Left kidney (tissue), 2 donors: ENCODE measurements around the gene TMEM179. TPM values are rescaled to one million over a fixed set of nuclear protein-coding genes. Genes with fewer than 3 reads are reported as not detected.

Experiments used
- DNase-seq: peaks from one replicate; pipeline ENCODE4 v3.0.0-alpha.2; 2013
- polyA plus RNA-seq: library from polyadenylated mRNA; unstranded; fragments of 120-200 nt; gene quantifications from one replicate; pipeline ENCODE4 v1.2.1, GENCODE V29; 2013; ENCODE audit not compliant: insufficient read length

The TMEM179 gene
- polyA plus RNA-seq, 1 donor = 0.60 TPM

GRCh38 chr14:104544362-104544961, 60.1 kb downstream of the TMEM179 start:
- DNase-seq = no peak

DNA sequence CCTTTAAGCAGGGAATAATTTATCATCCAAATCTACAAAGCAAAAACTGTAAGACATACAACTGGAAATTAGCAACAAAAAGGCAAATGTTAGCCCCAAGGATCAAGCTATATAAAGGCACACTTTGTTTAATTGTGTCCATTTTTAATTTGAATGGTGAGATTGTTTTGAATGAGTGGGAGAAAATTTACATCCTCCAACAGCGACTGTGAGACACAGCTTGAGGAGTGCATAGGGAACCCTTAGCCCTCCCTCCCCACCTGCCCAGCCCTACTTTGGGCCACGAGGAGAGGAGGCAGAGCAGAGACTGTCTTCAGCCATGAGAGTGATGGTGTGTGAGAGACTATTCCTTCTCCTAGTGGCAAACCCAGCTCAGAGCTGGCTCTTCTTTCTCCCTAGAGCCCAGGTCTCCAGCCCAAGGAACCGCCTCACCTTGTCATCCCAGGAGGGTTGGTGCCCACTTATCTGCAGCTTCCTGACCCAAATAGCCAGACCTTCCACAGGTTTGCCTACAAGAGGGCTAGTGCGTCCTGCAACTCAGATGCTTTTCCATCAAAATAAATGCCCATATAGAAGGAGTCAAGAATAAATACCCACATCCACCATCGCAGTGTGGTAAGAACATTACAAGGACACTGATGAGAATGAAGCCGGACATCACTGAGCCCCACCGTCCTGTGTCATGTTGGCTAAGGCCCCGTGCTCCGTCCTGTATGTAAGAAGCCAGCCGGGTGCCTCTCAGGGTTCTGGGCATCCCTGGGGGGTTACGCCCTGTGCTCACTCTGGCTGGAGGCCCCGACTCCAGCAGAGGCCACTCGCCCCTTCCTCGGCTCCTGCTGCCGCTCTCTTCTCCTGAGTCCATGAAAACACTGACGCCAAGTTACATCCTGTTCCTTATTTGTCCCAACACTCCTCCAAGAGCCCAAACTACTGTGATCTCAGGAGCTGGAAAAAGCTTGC, 61.4 kb downstream of the TMEM179 start:
- DNase-seq = no peak

- DNase-seq = no peak
Measured at GRCh38 chr14:104541905-104542465, 62.6 kb downstream of the TMEM179 start.

Other genes starting within 250 kb of the TMEM179 start
- not detected for gene C14orf180, start 25.0 kb downstream of the TMEM179 start, polyA plus RNA-seq
- gene INF2, start 84.8 kb upstream of the TMEM179 start, polyA plus RNA-seq = 38.9 TPM
- 16.0 TPM for gene ADSS1, start 119.5 kb upstream of the TMEM179 start, polyA plus RNA-seq
- 52.3 TPM for gene SIVA1, start 148.4 kb upstream of the TMEM179 start, polyA plus RNA-seq
- 96.9 TPM for gene AKT1, start 191.0 kb upstream of the TMEM179 start, polyA plus RNA-seq
- 3.1 TPM for gene ZBTB42, start 196.3 kb upstream of the TMEM179 start, polyA plus RNA-seq